Fibroblast of lung (primary cell): ENCODE data around the gene UBE2M. TPM values are rescaled to one million over a fixed set of nuclear protein-coding genes. Genes with fewer than 3 reads are reported as not detected.

Experiments used
- DNase-seq, 2 donors: peaks; one replicate each; pipeline versions ENCODE4 v3.0.0 to v3.0.0-alpha.2; 2010; ENCODE audit warnings: low read depth in 2 of 2
- H2AFZ ChIP-seq: 2 replicates; pipeline ENCODE4 v1.5.1; 2012; ENCODE audit warnings: low read length, control low read depth, inconsistent platforms
- H3K27ac ChIP-seq: 2 replicates; pipeline ENCODE4 v1.5.1; 2011; ENCODE audit warnings: low read length, control low read depth; ENCODE audit not compliant: insufficient read depth
- H3K27me3 ChIP-seq: 2 replicates; pipeline ENCODE4 v1.5.1; 2011; ENCODE audit warnings: mild to moderate bottlenecking, low read length; ENCODE audit not compliant: control insufficient read depth, insufficient read depth
- H3K36me3 ChIP-seq: 2 replicates; pipeline ENCODE4 v1.5.1; 2011; ENCODE audit warnings: low read length; ENCODE audit not compliant: control insufficient read depth, insufficient read depth
- H3K4me1 ChIP-seq: 2 replicates; pipeline ENCODE4 v1.5.1; 2011; ENCODE audit warnings: low read length; ENCODE audit not compliant: control insufficient read depth, insufficient read depth; ENCODE audit errors: extremely low read depth
- H3K4me2 ChIP-seq: 2 replicates; pipeline ENCODE4 v1.5.1; 2011; ENCODE audit warnings: low read length, control low read depth; ENCODE audit not compliant: insufficient read depth; ENCODE audit errors: extremely low read depth
- H3K4me3 ChIP-seq, 4 experiments: fragments of 200-600 bp in 1 of 4; sonication (generic) in 1 of 4; replicated peaks in 1 of 4; 2 replicates each; pipeline ENCODE4 v1.5.1; 2011 to 2016; ENCODE audit warnings: low read length in 4 of 4, low read depth in 3 of 4, mild to moderate bottlenecking in 3 of 4, control low read depth in 2 of 4, inconsistent platforms in 1 of 4, mixed read lengths in 1 of 4; ENCODE audit not compliant: insufficient read depth in 1 of 4; ENCODE audit errors: control extremely low read depth in 1 of 4
- H3K79me2 ChIP-seq: 2 replicates; pipeline ENCODE4 v1.5.1; 2012; ENCODE audit warnings: mild to moderate bottlenecking, low read length, inconsistent platforms; ENCODE audit not compliant: control insufficient read depth, insufficient read depth
- H3K9ac ChIP-seq: 2 replicates; pipeline ENCODE4 v1.5.1; 2011; ENCODE audit warnings: mild to moderate bottlenecking, low read length, control low read depth; ENCODE audit not compliant: insufficient read depth
- H3K9me3 ChIP-seq: 2 replicates; pipeline ENCODE4 v1.5.1; 2012; ENCODE audit warnings: low read depth, low read length; ENCODE audit not compliant: control insufficient read depth, insufficient read depth
- H4K20me1 ChIP-seq: 2 replicates; pipeline ENCODE4 v1.5.1; 2011; ENCODE audit warnings: low read length; ENCODE audit not compliant: control insufficient read depth, insufficient read depth; ENCODE audit errors: extremely low read depth
- EZH2 ChIP-seq: IDR thresholded peaks from 2 replicates; pipeline ENCODE4 v1.5.1; 2012; ENCODE audit warnings: low read length, control low read depth, mild to moderate bottlenecking; ENCODE audit errors: missing control alignments
- polyA plus RNA-seq, 2 donors: library from polyadenylated mRNA; depleted of rRNA in 1 of 2; stranded (reverse) in 1 of 2; unstranded in 1 of 2; fragments of >200 nt; gene quantifications; 2 replicates each; pipeline ENCODE4 v1.2.1, GENCODE V29; 2011 to 2012; ENCODE audit warnings: missing spikeins in 1 of 2
- total RNA-seq: library from RNA; depleted of rRNA; stranded (reverse); fragments of >200 nt; gene quantifications from 2 replicates; pipeline ENCODE4 v1.2.1, GENCODE V29; 2014
- TF ChIP-seq, protein P1 (sequence below), 2 donors: IDR thresholded peaks in 1 of 2; conservative IDR thresholded peaks in 1 of 2; 1 replicate in 1 of 2; 2 replicates in 1 of 2; pipeline ENCODE4 v1.5.1; 2011 to 2012; ENCODE audit warnings: low read length in 2 of 2, control low read depth in 1 of 2, inconsistent platforms in 1 of 2, low read depth in 1 of 2, mild to moderate bottlenecking in 1 of 2

UBE2M gene
- total and polyA plus RNA-seq, 2 donors (not counting 1 experiment from before 2014, with no cell fraction given) = 73.6 to 73.7 TPM

DNA sequence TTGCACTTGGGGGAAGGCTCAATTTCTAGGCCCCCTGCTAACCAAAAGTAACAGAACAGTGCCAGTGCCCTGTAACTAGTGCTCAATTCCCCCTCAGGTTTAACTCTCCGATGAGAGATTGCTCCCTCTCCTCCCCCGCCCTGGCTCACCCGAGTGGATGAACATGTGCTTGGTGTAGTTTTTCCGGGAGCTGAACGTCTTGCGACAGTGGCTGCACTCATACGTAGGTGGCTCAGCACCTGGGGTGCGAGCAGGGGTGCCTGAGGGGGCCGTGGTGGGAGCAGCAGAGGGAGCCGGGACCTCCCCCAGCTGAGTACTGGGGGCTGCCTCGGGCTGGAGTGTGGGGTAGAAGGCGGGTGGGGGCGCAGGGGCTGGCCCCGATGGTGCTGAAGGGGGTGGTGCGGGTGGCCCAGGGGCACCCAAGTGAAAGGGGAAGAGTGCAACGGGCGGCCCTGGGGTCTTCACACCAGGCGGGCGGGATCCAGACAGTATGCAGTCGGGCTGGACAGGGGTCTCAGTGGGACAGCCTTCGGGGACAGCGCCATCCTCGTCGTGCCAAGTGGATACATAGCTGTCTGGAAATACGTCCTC, 42.1 kb downstream of the UBE2M start:
- no peak overlapping the region for H3K4me3 ChIP-seq
- TF ChIP-seq, protein P1, sequence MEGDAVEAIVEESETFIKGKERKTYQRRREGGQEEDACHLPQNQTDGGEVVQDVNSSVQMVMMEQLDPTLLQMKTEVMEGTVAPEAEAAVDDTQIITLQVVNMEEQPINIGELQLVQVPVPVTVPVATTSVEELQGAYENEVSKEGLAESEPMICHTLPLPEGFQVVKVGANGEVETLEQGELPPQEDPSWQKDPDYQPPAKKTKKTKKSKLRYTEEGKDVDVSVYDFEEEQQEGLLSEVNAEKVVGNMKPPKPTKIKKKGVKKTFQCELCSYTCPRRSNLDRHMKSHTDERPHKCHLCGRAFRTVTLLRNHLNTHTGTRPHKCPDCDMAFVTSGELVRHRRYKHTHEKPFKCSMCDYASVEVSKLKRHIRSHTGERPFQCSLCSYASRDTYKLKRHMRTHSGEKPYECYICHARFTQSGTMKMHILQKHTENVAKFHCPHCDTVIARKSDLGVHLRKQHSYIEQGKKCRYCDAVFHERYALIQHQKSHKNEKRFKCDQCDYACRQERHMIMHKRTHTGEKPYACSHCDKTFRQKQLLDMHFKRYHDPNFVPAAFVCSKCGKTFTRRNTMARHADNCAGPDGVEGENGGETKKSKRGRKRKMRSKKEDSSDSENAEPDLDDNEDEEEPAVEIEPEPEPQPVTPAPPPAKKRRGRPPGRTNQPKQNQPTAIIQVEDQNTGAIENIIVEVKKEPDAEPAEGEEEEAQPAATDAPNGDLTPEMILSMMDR (conservative IDR thresholded peaks at IDR 0.05 in 1 of 2, IDR thresholded peaks at IDR 0.05 in 1 of 2; ENCODE audit: low read depth in 1 of 2, low read length in 2 of 2) = no peak
- no peak for TF ChIP-seq EZH2
- H3K36me3 ChIP-seq = peaks cover 9% of the 10 kb centered on the region
- peaks cover 9% of the 10 kb centered on the region for H3K4me1 ChIP-seq
- H4K20me1 ChIP-seq = no peaks in the 10 kb centered on the region
- no peaks in the 10 kb centered on the region for H3K9me3 ChIP-seq
- DNase-seq = no peak
- H3K79me2 ChIP-seq = peaks cover 35% of the 10 kb centered on the region
- no peaks in the 10 kb centered on the region for H3K27me3 ChIP-seq
- no peak overlapping the region for H3K27ac ChIP-seq
- no peak overlapping the region for H3K9ac ChIP-seq
- H3K4me2 ChIP-seq = no peak overlapping the region
- H2AFZ ChIP-seq = no peak overlapping the region

DNA sequence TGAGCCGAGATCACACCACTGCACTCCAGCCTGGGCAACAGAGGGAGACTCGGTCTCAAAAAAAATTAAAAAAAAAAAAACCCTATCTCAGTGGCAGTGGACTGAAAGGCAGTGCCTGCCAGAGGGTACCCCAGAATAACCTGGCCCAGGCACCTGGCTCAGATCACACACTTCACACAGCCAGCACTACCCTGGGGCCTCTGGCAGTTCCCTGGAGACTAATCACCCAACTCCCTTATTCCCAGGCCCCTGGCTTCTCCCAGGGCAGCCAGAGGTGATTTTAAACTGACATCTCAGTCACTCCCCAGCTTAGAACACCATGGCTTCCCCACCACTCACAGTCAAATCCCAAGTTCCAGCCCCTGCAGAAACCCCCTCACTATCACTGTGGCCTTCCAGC, 43.2 kb downstream of the UBE2M start:
- Histone ChIP-seq H3K27me3 (no peaks in the 10 kb centered on the region), H4K20me1 (no peaks in the 10 kb centered on the region), H3K9ac (no peak overlapping the region), H3K4me1 (peaks cover 6% of the 10 kb centered on the region), H3K4me3 (no peak overlapping the region), H3K27ac (no peak overlapping the region), H3K36me3 (peaks cover 9% of the 10 kb centered on the region), H3K4me2 (no peak overlapping the region), H3K9me3 (no peaks in the 10 kb centered on the region), H2AFZ (no peak overlapping the region), H3K79me2 (peaks cover 35% of the 10 kb centered on the region)
- no peak for DNase-seq
- no peak for TF ChIP-seq EZH2
- TF ChIP-seq, protein P1 (conservative IDR thresholded peaks at IDR 0.05 in 1 of 2, IDR thresholded peaks at IDR 0.05 in 1 of 2; ENCODE audit: low read depth in 1 of 2, low read length in 2 of 2) = no peak

DNA sequence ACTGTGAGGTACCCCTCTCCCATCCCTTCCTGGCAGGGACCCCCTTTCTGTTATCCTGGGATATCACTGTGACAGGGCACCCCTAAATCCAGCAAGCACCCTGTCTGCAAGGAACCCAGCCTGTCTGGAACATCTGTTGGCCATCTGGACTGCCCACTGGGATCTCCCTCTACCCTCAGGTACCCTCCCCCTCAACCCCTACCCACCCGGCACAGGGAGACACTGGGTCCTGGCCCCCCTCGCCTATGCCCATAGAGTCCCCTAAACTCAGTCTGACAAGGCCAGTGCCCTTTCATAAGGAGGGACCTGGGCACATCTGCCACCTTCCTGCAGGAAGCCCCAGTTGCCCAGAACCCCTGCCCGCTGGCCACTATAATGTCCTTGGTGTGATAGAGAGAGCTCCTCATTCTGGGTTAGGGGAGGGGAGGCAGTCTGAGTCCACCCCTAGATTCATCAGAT, 43.8 kb downstream of the UBE2M start:
- TF ChIP-seq EZH2 = no peak
- TF ChIP-seq, protein P1 (conservative IDR thresholded peaks at IDR 0.05 in 1 of 2, IDR thresholded peaks at IDR 0.05 in 1 of 2; ENCODE audit: low read depth in 1 of 2, low read length in 2 of 2) = no peak
- Histone ChIP-seq H4K20me1 (no peaks in the 10 kb centered on the region), H3K36me3 (peaks cover 9% of the 10 kb centered on the region), H3K9ac (no peak overlapping the region), H3K4me1 (peaks cover 6% of the 10 kb centered on the region), H3K27me3 (no peaks in the 10 kb centered on the region), H3K9me3 (no peaks in the 10 kb centered on the region), H3K4me2 (peak overlapping the region; percentile 35), H3K4me3 (peak overlapping the region in 2 of 4 experiments; percentile 41 to 45), H3K27ac (no peak overlapping the region), H2AFZ (no peak overlapping the region), H3K79me2 (peaks cover 35% of the 10 kb centered on the region)
- no peak for DNase-seq
